D721Med (cell line): ENCODE measurements around the gene FBXW9.
"Not testable (repeated sequence)": the region's sequence is repeated elsewhere in the genome, so short reads cannot be mapped to it uniquely, and the experiment has no call there.

Source experiments
- DNase-seq: peaks from one replicate; pipeline ENCODE4 v3.0.0; 2011; ENCODE audit warnings: low spot score; ENCODE audit not compliant: insufficient read length
- FAIRE-seq: peaks from 2 replicates; lab custom pipeline; 2011; peaks lifted over from hg19 to GRCh38; lab: Jason Lieb, UNC
- CTCF ChIP-seq: IDR thresholded peaks from 2 replicates; pipeline ENCODE4 v1.5.1; 2012; ENCODE audit warnings: mild to moderate bottlenecking, control low read depth; ENCODE audit not compliant: insufficient read depth; ENCODE audit errors: missing control alignments

FBXW9 gene

GRCh38 chr19:12731337-12731736, 34.9 kb upstream of the FBXW9 start:
- DNase-seq (no peak), FAIRE-seq (no peak)
- TF ChIP-seq CTCF, result no peak

DNA sequence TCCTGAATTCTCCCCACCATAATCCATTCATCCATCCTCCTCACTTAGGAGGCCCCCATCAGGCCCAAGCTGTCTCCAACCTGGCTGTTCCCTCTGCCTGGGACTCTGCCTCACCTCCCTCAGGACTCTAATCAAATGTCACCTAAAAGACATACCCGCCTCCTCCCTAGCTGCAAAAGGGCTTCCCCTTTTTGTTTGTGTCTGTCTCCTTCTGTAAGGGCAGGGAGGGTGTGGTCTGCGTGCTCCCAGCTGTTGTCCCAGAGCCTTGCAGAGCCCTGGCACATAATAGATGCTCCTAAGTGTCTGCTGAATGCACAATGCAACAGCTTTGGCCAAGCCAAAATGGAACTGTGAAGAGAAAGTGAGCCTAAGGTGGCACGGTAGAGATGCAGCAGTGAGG, 33.6 kb upstream of the FBXW9 start:
- no peak for FAIRE-seq
- no peak for DNase-seq
- no peak for TF ChIP-seq CTCF

DNA sequence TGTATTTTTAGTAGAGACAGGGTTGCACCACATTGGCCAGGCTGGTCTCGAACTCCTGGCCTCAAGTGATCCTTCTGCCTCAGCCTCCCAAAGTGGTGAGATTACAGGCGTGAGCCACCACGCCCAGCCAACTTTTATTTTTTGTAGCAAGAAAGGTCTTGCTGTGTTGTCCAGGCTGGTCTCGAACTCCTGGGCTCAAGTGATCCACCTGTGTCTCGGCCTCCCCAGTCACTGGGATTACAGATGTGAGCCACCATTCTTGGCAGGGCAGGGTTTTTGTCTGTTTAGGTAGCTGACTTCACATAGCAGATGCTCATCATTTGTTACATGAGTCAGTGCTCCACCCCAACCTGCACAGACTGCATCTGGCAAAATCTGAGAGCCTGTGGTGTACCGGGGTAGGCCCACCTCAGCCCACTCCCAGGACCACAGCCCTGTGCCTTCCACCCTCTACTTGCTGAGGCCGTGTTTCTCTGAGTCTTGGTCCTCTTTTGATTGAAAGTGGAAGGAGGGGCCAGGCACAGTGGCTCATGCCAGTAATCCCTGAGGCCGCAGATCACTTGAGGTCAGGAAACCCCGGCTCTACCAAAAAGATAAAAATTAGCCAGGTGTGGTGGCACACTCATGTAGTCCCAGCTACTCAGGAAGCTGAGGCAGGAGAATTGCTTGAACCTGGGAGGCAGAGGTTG, 31.5 kb upstream of the FBXW9 start:
- no peak for TF ChIP-seq CTCF
- no peak for FAIRE-seq
- DNase-seq, result no peak

DNA sequence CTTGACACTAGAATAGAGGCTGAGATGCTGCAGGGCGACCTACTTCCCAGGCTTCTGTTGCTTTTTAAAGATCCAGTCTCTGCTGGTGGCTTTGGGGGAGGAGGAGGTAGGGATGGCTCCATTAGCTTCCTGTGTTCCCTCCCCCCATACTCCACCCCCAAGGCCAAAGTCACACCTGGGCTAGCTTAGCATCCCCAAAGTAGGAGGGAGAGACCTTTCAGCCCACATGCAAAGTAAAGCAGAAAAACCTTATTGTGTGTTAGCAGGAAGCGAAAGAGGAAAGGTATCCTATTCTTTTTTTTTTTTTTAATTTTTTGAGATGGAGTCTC, 30.5 kb upstream of the FBXW9 start:
- no peak for TF ChIP-seq CTCF
- DNase-seq (no peak), FAIRE-seq (no peak)

DNA sequence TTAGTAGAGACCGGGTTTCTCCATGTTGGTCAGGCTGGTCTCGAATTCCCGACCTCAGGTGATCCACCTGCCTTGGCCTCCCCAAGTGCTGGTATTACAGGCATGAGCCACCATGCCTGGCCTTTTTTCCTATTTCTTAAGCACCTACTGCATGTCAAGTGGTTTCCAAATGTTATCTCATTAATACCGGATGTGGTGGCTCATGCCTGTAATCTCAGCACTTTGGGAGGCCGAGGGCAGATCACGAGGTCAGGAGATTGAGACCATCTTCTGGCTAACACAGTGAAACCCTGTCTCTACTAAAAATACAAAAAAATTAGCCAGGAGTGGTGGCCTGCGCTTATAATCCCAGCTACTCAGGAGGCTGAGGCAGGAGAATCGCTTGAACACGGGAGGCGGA, 29.2 kb upstream of the FBXW9 start:
- not testable (repeated sequence) for FAIRE-seq, DNase-seq

GRCh38 chr19:12723641-12724426, 27.4 kb upstream of the FBXW9 start, which contains the start of gene TNPO2:
TNPO2 (minus strand) TSS chr19:12723932; CDS start chr19:12720977, 2,955 bp downstream.
- no peak for TF ChIP-seq CTCF
- FAIRE-seq (no peak), DNase-seq (peak; percentile 71)

GRCh38 chr19:12723381-12723640, 26.9 kb upstream of the FBXW9 start:
- no peak for FAIRE-seq
- DNase-seq, result no peak

More at GRCh38 chr19:12723381-12723640, 26.9 kb upstream of the FBXW9 start:
- TF ChIP-seq CTCF, result no peak
